GM23248 (cell line): ENCODE results near the gene GALK2.

Source experiments
- EZH2 ChIP-seq: fragments of 200-600 bp; sonication (generic); IDR thresholded peaks from 2 replicates; pipeline ENCODE4 v1.6.1; 2018; ENCODE audit warnings: antibody characterized with exemption, mild to moderate bottlenecking; ENCODE audit not compliant: insufficient read depth, poor library complexity, severe bottlenecking
- EZH2phosphoT487 ChIP-seq: fragments of 200-600 bp; sonication (generic); IDR thresholded peaks from 2 replicates; pipeline ENCODE4 v1.6.1; 2018; ENCODE audit warnings: antibody characterized with exemption, moderate library complexity, mild to moderate bottlenecking, low read depth; ENCODE audit not compliant: insufficient read depth

DNA sequence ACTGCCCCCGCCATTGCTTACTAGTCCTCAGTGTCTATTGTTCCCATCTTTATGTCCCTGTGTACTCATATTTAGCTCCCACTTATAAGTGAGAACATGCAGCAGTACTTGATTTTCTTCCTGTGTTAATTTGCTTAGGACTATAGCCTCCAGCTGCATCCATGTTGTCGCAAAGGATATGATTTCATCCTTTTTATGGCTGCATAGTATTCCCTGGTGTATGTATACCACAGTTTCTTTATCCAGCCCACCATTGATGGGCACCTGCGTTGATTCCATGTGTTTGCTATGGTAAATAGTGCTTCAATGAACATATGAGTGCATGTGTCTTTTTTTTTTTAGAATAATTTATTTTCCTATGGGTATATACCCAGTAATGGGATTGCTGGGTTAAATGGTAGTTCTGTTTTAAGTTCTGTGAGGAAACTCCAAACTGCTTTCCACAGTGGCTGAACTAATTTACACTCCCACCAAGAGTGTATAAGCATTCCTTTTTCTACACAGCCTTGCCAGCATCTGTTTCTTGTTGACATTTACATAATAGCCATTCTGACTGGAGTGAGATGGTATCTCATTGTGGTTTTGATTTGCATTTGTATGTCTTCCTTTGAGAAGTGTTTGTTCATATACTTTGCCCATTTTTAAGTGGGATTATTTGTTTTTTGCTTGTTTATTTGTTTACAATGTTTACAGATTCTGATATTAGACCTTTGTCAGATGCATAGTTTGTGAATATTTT is 53.7 kb downstream of the GALK2 start:
- TF ChIP-seq EZH2 (no peak), EZH2phosphoT487 (no peak)
